Activated CD4-positive, CD25-positive, alpha-beta regulatory T cell (primary cell): ENCODE data around the gene OXLD1.
A peak's percentile ranks its signal among the peaks of the same experiment; 100 is the strongest.
"Not testable (repeated sequence)": the region's sequence is repeated elsewhere in the genome, so short reads cannot be mapped to it uniquely, and the experiment has no call there.

Source experiments
- DNase-seq, 4 experiments: peaks; one replicate each; lab custom pipeline; 2025; lab: John Stamatoyannopoulos, UW

Gene OXLD1

DNA sequence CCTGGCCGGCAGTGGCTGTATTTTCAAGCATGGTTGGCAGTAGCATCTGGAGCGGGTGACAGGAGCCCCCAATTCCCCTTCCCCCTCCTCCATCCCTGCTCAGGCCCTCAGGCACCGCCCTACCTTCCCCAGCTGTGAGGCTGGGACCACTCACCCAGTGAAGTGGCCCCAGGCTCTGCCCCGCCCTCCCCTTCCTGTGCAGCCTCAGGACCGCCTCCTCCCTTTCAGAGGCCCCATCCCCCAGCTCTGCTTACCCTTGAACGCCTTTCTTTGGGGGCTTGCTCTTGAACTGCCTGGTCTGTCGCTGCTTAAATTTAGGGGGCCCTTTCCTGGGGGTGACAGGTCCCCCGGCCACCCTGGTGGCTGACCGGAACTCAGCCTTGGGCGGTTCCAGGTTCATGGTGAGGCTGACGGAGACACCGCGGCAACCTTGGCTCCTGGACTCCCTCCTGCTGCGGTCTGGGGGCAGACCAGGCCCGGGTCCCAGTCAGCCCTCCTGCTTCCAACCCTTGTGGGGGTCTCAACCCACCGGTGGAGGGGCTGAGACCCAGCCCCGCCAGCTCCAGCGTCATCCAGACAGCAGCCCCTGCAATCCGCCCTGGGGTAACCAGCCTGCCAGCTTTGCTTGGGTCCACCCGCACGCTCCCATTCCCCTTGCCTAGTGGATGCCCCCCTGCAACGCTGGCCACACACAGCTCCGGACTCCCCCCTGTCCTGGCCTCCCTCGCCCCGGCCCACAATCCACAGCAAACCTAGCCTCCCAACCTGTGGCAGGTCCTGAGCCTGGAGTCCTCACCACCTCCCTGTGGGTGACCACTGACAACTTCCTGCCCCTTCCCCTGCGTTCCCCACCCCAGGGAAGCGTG lies 13.3 kb downstream of the OXLD1 start:
- no peak for DNase-seq

DNA sequence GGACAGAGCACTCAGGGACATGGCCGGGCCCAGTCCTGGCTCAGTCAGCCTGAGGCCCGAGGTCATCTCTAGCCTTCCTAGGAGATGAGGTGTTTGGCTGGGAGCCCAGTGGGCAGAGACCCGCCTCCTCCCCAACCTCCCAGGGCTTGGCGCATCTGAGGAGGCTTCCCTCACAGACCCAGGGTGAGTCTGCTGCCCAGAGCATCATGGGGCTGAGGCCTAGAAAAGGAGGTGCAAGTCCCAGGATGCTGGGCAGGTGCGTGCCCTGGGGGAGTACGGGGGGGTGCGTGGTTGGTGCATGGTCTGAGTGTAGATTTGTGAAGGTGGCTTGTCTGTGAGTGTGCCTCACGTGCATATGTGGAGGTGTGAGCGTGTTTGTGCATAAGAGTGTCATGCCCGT lies 14.7 kb downstream of the OXLD1 start:
- no peak for DNase-seq

DNA sequence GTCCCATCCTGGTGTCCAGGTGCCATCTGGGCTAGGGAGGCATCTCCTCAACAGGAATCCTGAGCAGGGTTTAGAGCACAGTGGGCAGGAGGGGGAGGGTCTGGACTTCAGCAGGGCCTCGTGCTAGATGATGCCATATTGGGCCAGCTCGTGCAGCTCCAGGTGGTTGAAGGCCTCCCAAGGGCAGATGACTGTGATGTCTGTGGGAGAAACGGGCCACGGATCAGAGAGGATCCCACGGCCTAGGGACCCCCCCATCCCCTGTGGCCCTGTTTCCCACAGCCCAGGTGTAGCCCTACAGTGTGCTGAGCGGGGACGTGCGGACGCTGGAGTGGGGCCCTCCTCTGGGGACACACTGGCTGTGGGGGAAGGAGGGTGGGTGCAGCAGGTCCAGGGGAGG lies 15.5 kb downstream of the OXLD1 start:
- no peak for DNase-seq

DNA sequence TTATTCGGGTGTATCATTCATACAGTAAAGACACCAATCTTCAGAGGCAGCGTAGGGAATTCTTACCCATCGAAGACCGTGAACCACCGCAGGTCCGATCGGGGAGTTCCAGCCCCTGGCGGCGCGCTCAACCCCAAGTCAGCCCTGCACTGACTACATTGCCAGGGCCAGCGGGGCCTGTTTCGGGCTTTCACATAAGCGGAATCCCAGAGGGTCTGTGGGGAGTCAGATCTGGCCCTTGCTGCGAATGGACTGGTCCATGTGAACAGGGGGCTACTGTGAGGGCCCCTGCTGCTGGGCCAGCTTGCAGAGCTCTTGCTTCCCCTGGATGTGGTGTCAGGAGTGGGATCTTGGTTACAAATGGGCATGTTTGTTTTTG lies 17.7 kb downstream of the OXLD1 start:
- DNase-seq: no peak

DNA sequence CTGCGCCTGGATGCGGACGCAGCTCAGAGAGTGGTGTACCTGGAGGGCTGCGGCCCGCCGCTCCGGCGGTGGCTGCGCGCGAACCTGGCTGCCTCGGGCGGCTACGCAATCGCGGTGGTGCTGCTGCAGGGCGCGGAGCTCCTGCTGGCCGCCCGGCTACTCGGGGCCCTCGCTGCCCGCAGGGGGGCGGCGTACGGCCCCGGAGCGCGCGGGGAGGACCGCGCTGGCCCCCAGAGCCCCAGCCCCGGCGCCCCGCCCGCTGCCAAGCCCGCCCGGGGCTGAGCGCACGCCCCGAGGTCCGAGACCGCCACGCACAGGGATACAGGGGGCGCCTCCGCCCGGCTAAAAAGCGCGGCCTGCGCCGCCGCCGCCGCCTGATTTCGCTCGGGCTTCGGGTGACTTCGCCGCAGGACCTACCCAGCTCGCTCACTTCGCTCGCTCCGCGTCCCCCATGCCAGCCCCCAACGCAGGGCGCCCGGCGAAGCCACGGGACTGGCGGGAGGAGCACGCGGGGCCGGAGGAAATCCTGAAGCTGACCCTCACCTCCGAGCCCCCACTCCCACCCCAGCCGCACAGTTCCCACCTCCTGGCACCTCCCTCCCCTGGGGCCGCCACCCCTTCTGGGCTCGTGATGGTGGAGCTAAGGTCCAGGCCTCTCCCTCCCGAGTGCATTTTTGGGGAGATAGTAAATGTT lies 18.2 kb downstream of the OXLD1 start:
- no peak for DNase-seq

DNA sequence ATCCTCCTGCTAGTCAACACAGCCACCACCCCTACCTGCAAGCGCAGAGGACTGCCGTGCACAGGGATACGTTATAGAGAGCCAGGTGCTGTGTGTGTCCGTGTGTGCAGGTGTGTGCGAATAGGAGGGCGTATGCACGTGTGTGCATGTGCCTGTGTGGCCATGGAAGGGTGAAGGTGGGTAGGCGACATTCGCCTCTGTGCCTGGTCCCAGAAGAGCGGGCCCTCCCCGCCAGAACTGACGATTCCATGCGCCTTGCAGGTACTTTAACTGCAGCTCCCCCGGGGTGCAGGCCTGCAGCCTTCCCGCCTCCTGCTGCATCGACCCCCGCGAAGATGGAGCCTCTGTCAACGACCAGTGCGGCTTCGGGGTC lies 18.8 kb downstream of the OXLD1 start:
- DNase-seq: no peak

DNA sequence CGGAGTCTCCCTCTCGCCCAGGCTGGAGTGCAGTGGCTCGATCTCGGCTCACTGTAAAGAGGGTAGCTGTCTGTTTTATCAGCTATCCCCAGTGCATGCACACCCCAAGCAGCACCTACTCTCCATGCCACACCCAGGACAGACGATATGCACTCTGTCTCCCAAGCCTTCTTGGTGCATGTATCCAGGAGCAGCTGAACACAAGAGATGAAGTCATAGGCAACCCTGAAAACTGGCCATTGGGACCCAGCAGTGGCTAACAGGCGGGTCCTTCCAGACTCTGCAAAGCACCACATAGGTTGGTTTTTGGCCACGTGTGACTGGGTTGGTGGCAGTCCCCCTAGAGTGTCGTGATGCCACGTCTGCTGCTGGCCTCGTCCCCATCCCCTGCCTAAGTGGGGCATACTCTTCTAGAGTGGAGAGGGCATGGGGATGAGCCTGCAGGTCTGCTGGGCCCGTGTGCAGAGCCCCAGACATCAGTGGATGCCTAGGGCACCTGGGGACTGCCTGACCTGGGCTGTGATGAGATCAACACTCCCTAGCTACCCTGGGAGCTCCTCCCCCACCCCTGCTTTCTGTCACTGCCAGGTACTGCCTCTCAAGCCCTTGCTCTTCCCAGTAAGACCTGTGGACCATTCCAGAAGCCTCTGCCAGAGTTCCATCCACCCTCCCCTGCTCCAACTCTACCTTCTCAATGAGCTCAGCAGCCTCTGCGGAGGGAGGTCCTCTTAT lies 19.4 kb downstream of the OXLD1 start:
- no peak for DNase-seq

DNA sequence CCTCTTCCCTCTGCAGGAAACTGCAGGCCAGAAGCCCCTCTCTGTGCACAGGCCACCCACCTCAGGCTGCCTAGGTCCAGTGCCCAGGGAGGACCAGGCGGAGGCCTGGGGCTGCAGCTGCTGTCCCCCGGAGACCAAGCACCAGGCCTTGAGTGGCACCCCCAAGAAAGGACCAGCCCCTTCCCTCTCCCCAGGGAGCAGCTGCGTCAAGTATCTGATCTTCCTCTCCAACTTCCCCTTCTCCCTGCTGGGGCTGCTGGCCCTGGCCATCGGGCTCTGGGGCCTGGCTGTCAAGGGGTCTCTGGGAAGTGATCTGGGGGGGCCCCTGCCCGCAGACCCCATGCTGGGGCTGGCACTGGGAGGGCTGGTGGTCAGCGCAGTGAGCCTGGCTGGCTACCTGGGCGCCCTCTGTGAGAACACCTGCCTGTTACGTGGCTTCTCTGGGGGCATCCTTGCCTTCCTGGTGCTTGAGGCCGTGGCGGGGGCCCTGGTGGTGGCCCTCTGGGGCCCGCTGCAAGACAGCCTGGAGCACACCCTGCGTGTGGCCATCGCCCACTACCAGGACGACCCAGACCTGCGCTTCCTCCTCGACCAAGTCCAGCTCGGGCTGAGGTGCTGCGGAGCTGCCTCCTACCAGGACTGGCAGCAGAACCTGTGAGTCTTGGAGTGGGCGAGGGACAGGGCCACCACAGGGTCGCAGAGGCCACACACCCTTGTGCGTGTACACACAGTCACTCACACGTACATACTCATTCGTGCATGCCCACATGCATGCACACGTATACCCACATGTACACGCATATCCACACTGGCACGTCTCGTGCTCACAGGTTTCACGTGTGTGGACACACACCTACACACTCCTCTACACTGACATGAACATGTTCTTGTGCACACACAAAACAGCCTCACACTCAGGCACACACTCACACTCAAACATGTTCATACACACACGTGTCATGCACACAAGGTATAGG lies 21.1 kb downstream of the OXLD1 start:
- DNase-seq: no peak

DNA sequence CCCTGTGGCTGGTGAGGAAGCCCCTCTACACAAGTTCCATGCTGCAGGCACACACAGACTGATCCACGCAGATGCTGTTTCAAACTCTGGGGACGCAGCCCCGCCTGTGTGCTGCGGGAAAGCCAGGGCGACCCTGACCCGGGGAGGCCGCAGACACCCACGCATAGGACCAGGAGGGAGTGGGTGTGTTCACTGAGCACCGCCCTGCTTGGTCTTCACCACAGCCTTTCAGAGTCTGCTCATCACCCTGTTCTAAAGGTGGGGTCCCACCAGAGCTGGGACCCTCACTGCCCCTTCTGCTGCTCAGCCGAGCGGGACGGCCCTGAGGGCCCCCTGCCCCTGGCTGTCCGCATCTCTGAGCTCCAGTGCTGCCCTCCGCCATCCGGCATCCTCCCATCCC lies 21.9 kb downstream of the OXLD1 start:
- DNase-seq: no peak

DNA sequence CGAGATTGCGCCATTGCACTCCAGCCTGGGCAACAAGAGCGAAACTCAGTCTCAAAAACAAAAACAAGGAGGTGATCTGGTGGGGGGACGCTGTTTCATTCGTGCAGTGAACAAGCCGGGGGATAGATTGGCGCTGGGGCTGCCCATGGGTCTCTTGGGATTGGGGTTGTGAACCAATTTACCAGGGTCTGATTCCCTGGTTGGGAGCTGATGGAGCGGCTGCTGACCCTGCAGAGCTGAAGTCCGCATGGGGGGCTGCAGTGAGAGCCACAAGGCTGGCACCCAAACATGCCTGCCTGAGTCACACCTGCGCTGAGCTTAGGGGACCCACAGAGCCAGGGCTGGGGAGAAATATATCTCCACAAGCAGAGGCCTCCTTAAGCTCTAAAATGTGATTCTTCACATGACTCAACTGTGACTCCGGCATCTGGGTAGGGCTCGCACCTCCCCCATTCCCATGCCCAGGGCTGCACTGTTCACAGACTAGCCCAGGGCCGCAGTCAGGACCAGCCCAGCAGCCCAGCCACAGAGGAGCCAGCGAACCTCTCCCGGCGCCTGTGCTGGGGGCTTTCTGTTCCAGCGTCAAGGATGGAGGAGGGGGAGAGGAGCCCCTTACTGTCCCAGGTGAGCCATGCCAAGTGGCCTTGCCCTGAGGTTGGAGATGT lies 24.4 kb downstream of the OXLD1 start:
- no peak for DNase-seq

DNA sequence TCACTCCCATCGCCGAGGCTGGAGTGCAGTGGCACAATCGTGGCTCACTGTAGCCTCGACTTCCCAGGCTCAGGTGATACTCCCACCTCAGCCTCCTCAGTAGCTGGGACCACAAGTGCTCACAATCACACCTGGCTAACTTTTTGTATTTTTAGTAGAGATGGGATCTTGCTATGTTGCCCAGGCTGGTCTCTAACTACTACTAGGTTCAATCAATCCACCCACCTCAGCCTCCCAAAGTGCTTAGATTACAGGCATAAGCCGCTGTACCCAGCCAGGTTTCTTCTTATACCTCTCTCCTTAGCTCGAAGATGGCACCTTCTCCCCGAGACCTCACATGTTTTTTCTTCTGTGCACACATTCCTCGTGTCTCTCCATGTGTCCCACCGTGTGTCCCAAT lies 26.4 kb downstream of the OXLD1 start:
- no peak for DNase-seq

DNA sequence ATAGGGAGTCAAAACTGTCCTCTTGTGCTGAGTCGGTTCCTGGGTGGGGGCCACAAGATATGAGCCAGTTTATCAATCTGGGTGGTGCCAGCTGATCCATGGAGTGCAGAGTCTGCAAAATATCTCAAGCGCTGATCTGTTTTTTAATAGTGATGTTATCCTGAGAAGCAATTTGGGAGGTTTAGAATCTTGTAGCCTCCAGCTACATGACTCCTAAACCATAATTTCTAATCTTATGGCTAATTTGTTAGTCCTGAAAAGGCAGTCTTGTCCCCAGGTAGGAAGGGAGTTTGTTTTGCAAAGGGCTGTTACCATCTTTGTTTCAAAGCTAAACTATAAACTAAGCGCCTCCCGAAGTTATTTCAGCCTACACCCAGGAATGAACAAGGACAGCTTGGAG lies 27.7 kb downstream of the OXLD1 start:
- no peak for DNase-seq

DNA sequence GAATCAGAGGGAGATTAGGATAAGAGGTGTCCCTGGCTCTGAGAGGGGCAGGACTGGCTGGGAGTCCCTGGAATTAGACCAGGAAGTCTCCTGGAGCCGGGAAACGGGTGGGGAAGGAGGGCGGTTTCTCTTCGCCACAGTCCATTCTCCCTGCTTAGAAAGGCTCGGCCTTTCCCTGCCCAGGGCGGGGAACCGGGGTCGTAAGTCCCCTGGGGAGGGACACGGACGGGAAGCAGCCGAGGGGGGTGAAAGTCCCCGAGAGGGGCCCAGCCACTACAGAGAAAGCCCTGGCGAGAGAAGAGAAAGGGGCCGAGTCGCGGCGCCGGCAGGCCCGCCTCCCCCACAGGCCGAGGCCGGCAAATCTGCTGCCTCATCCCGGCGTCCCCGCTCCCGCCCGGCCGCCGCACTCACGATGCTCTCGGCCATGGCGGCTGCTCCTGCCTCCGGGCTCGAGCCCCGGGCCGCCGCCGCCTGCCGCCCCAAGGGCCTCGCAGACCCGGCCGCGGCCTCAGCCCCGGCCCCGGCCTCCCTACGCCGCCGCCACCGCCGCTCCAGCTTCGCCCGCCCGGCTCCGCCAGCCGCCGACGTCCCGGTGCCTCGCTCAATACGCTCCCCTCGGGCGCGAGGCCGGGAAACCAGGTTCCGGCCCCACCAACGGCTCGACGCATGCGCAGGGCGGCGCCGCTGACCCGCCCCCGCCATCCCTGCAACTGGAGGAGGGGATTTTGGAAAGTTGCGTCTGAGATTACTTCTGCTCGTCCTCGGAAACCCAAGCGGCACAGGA lies 29.7 kb downstream of the OXLD1 start, which contains the start of the genes NPLOC4 and TSPAN10:
Gene NPLOC4, minus strand, starts transcription at position 608 of the 784 bp plus-strand sequence. Its CDS starts 182 bp downstream, at position 426.
Gene TSPAN10, plus strand, starts transcription at position 692 of the 784 bp plus-strand sequence. CDS start 5,217 bp downstream, outside the sequence.
- DNase-seq: peak; percentile 67 to 73 (median 69)

DNA sequence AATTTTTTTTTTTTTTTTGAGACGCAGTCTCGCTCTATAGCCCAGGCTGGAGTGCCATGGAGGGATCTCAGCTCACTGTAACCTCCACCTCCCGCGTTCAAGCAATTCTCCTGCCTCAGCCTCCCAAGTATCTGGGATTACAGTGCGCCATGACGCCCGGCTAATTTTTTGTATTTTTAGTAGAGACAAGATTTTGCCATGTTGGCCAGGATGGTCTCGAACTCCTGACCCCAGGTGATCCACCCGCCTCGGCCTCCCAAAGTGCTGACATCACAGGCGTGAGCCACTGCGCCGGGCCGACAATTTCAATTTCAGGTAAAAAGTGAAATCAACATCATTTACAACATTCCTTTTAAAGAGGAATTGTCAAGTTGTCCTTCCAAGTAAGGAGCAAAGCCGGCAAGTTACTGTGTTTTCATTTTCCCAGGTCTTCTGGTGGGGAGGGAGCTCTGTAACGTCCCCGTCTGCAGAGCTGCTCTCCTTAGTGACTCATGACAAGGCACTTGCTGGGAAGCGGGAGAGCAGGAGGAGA lies 30.4 kb downstream of the OXLD1 start:
- DNase-seq: no peak

DNA sequence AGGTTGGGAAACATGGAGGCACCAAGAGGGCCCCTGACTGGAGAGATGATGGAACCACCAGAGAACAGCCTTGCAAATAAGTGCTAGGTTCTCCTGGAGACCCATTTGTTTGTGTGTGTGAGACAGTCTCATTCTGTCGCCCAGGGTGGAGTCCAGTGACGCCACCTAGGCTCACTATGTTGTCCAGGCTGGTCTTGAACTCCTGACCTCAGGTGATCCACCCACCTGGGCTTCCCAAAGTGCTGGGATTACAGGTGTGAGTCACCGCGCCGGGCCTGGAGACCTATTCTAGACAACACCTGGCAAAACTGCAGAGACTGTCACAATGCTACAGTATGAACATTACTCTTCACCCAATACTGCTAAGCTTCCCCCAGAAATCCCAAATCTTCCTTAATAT lies 31.0 kb downstream of the OXLD1 start:
- DNase-seq: no peak

DNA sequence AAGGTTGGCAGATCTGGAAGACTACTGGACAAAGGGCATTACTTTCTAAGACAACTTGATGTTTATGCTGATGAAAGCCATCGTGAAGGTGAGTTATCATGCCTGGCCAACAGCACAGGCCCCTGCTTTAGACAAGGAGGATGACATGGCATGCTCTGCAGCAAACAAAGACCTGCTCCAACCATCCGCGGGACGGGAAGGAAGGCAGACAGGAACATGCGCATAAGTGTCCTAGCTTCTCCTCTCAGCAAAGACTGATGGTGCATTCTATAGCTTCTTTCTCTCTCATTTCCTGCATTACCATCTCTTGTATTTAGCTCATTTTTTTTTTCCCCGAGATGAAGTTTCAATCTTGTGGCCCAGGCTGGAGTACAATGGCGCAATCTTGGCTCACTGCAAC lies 34.9 kb downstream of the OXLD1 start:
- no peak for DNase-seq

DNA sequence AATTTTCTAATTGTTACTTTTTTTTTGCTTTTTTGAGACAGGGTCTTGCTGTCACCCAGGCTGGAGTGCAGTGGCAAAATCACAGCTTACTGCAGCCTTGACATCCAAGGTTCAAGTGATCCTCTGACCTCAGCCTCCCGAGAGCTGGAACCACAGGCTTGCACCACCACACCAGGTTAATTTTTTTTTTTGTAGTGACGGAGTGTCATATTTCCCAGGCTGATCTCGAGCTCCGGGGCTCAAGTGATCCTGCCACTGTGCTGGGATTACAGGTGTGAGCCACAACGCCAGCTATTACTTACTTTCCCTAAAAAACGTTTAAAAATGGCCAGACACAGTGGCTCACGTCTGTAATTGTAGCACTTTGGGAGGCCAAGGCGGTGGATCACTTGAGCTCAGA lies 36.1 kb downstream of the OXLD1 start:
- no peak for DNase-seq

DNA sequence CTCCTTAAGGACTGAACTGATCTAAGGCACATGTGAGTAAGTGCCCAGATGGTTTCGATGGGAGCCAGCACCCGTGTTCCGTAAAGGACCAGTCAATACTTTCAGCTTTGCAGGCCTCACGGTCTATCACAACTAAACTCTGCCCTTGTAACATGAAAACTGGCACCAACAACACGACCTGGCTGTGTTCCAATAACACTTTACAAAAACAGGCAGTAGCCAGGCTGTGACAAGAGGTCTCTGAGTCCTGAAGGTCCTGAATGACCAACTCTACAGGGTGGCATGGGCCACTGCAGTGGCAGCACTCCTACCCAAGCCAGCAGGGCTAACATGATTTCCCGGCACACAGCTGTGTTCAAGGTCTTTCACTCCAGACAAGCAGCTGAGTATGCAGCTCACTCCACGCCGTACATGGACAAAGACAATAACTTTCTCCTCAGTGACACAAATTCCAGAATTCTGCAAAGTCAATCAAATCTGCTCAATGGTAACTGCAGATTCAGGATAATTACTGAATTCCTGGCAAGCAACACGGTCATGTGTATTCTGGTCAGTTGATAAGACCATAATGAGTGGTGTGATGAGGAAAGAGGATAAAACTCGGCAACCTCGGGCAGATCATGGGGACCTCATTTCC lies 44.8 kb downstream of the OXLD1 start:
- DNase-seq: no peak

DNA sequence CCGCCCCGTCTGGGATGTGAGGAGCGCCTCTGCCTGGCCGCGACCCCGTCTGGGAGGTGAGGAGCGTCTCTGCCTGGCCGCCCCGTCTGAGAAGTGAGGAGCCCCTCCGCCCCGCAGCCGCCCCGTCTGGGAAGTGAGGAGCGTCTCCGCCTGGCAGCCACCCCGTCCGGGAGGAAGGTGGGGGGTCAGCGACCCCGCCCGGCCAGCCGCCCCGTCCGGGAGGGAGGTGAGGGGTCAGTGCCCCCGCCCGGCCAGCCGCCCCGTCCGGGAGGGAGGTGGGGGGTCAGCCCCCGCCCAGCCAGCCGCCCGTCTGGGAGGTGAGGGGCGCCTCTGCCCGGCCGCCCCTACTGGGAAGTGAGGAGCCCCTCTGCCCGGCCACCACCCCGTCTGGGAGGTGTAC lies 48.1 kb downstream of the OXLD1 start:
- DNase-seq: not testable (repeated sequence)
